HG02763 (cell line): Measurements from ENCODE around the gene VSIG10.
"Not testable (repeated sequence)": the region's sequence is repeated elsewhere in the genome, so short reads cannot be mapped to it uniquely, and the experiment has no call there.

Source experiments
- ATAC-seq: cut with Tn5 transposase; IDR thresholded peaks from one replicate; pipeline ENCODE4 v1.9.1; 2021; ENCODE audit warnings: mild to moderate bottlenecking, moderate library complexity; ENCODE audit not compliant: unreplicated experiment

Gene VSIG10, protein sequence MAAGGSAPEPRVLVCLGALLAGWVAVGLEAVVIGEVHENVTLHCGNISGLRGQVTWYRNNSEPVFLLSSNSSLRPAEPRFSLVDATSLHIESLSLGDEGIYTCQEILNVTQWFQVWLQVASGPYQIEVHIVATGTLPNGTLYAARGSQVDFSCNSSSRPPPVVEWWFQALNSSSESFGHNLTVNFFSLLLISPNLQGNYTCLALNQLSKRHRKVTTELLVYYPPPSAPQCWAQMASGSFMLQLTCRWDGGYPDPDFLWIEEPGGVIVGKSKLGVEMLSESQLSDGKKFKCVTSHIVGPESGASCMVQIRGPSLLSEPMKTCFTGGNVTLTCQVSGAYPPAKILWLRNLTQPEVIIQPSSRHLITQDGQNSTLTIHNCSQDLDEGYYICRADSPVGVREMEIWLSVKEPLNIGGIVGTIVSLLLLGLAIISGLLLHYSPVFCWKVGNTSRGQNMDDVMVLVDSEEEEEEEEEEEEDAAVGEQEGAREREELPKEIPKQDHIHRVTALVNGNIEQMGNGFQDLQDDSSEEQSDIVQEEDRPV

DNA sequence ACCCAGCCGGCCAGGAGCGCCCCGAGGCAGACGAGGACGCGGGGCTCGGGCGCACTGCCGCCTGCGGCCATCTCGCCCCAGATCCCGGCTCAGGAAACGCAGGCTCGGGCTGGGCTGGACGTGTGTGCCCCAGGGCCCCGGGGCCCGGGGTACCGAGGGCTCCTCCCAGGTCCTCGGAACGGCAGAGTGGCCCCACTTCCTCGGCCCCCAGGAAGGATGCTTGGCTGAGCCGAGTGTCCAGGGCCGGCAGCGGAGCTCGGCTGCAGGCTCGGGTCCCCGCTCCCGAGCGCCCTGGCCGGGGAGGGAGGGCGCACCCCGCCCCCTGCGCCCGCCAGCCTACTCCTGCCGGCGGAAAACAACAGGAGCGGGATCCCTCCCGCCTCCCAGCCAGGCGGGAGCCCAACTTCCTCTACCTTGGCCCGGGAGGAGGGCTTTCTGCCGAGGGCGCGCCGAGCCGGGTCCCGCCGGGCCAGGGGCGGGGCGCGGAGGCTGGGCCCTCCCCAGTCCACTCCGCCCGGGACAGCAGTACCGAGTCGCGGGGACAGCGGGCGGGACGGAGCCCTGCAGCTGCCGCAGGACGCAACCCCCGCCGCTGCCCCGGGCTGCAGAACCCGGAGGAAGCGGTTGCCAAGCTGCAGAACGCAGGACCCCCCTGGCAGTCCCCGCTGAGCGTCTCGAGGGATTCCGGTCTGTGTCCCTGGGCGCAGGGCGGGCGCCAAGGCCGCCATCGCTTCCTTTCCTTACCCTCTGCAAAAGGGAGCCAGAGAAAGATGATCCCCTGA is at the start of gene VSIG10:
Gene VSIG10 (minus strand): TSS at position 411 of the 782 bp plus-strand sequence. CDS start 340 bp downstream, at position 71.
- ATAC-seq, result no peak

DNA sequence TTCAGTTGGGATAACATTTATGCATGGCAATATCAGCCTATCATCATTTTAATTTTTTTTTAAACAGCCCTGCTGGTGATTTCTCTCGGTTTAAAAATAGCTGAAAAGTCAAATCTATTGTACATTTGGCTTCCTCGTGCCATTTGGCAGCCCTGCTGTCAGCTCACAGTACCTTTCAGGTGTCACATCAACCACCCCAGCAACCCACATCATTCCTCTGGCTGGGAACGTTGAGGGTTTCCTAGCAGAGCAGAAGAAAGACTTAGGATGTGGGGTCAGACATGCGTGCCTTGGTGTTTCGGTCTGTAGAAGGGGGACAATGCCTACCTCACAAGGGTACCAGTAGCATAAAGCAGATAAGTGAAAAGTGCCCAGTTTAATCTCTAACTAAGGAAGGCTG is 47.9 kb upstream of the VSIG10 start:
- ATAC-seq, result no peak

- ATAC-seq, result no peak
Observed at GRCh38 chr12:118150625-118151024, 46.8 kb upstream of the VSIG10 start.

- ATAC-seq, result no peak
Observed at GRCh38 chr12:118148287-118148686, 44.5 kb upstream of the VSIG10 start.

- no peak for ATAC-seq
Observed at GRCh38 chr12:118145798-118146156, 42.0 kb upstream of the VSIG10 start.

DNA sequence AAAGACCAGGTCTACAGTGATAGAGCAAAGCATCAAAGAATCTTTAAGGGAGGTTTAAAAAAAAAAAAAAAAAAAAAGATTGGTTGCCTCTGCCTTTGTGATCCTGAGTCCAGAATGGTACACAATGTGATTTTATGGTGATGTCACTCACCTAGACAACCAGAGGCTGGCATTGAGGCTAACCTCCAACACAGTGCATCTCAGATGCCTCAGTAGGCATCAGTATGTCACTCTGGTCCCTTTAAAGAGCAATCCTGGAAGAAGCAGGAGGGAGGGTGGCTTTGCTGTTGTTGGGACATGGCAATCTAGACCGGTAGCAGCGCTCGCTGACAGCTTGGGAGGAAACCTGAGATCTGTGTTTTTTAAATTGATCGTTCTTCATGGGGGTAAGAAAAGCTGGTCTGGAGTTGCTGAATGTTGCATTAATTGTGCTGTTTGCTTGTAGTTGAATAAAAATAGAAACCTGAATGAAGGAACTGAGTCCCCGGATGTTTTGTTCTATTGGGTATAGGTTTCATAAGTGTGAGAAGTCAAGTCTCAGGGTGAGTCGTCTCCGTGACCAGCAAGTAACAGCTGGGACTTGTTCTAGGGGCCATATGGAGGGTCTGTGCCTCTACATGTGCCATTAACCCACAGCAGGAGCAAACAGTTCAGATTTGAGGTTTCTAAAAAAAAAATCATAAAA is 41.4 kb upstream of the VSIG10 start:
- no peak for ATAC-seq

GRCh38 chr12:118144499-118144898 is 40.7 kb upstream of the VSIG10 start:
- ATAC-seq, result no peak

DNA sequence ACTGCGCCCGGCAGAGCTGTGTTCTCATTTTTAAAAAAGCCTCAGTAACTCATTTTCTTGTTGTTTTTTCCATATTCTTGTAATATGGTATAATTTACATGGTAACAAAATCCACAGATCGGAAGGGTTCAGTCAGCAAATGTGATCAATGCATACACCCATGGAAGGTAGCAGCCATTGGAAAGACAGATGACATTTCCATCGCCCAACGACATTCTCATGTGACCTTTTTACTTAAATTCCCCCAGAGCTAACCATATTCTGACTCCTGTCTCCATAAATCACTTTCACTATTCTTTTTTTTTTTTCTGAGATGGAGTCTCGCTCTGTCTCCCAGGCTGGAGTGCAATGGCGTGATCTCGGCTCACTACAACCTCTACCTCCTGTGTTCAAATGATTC is 37.0 kb upstream of the VSIG10 start:
- ATAC-seq, result no peak

DNA sequence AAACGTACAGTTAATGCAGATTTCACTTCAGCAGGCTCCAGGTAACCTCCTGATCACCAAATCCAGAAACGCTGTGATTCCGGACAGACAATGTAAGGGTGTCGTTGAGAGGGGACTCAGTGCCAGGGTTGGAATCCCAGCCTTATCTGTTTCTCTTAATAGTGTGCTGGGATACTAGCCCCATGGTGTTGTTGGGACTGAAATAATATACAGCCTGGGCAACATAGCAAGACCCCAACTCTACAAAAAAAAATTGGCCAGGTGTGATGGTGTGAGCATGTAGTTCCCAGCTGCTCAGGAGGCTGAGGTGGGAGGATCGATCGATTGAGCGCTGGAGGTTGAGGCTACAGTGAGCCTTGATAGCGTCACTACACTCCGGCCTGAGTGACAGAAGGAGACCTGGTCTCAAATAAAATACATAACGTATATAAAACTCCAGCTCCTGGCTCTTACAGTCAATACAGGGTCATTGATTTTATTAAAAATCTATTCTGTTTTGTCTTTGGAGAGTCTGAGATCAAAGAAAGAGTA is 33.4 kb upstream of the VSIG10 start:
- ATAC-seq, result no peak

DNA sequence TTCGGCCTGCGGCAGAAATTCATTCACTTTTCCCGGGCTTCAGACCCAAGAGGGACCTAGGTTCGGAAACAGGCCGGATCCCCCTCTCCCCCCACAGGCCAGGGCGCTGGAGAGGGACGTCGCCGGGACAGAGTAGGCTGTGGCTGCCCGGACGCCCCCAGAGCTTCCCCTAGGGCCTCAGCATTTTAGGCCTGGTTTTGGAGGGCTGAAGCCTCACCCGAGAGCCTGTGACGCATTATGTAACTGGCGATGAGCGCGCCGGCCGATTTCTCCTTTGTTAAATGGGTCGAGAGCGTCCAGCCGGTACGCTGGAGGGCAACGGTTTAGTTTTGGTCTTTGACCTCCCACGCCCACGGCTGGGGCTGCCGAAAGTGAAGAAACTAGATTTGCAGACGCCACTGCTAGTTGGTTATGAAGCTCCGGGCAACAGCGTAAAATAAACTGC is 32.8 kb upstream of the VSIG10 start:
- peak; percentile 25 for ATAC-seq

DNA sequence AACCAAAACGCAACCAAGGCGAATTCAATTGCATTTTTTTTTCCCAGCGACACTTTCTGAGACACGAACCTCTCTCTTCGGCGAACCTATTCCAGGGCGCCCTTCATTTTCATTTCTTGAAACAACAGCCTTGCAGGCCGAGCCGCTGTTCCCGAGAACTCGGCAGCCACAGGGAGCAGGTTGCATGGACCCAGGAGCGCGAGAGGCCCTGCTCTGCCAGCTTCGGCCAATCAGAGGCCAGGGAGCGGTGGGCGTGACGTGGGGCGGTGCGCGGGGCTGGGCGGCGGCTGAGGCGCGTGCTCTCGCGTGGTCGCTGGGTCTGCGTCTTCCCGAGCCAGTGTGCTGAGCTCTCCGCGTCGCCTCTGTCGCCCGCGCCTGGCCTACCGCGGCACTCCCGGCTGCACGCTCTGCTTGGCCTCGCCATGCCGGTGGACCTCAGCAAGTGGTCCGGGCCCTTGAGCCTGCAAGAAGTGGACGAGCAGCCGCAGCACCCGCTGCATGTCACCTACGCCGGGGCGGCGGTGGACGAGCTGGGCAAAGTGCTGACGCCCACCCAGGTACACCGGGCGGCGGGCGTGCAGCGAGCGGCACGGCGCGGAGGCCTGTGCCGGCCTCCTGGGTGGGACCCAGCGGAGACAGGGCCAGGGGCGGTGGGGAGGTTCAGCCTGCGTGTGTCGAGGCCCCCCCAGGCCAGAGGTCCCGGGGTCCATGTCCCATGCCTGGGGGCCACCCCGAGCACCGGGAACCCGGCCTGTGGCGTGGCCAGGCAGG is 32.2 kb upstream of the VSIG10 start, which contains the start of gene PEBP1:
Gene PEBP1 (plus strand): TSS at position 337 of the 771 bp plus-strand sequence. CDS start 86 bp downstream, at position 423.
- peak; percentile 96 for ATAC-seq

DNA sequence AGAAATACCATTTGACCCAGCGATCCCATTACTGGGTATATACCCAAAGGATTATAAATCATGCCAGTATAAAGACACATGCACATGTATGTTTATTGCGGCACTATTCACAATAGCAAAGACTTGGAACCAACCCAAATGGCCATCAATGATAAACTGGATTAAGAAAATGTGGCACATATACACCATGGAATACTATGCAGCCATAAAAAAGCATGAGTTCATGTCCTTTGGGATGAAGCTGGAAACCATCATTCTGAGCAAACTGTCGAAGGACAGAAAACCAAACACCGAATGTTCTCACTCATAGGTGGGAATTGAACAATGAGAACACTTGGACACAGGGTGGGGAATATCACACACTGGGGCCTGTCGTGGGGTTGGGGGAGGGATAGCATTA is 25.6 kb upstream of the VSIG10 start:
- not testable (repeated sequence) for ATAC-seq

DNA sequence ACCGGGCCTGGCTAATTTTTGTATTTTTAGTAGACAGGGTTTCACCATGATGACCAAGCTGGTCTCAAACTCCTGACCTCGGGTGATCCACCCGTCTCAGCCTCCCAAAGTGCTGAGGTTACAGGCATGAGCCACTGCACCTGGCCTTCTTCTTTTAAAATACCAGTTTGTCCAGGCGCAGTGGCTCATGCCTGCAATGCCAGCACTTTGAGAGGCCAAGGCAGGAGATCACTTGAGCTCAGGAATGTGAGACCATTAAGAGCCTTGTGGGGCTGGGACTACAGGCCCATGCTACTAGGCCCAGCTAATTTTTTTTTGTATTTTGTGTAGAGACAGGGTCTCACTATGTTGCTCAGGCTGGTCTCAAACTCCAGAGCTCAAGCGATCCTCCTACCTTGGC is 24.1 kb upstream of the VSIG10 start:
- ATAC-seq, result no peak

- no peak for ATAC-seq
Observed at GRCh38 chr12:118126119-118126757, 22.4 kb upstream of the VSIG10 start.

DNA sequence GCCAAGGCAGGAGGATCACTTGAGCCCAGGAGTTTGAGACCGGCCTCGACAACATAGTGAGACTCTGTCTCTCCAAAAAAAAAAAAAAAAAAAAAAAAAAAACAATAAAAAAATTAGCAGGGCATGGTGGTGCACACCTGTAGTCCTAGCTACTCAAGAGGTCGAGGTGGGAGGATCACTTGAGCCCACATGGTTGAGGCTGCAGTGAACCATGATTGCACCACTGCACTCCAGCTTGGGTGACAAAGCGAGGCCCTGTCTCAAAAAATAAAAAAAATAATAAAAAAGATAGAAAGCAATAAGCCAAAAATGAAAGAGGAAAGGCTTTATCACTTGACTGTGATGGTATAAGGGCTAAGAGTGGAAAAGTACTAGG is 21.9 kb upstream of the VSIG10 start:
- ATAC-seq, result no peak

DNA sequence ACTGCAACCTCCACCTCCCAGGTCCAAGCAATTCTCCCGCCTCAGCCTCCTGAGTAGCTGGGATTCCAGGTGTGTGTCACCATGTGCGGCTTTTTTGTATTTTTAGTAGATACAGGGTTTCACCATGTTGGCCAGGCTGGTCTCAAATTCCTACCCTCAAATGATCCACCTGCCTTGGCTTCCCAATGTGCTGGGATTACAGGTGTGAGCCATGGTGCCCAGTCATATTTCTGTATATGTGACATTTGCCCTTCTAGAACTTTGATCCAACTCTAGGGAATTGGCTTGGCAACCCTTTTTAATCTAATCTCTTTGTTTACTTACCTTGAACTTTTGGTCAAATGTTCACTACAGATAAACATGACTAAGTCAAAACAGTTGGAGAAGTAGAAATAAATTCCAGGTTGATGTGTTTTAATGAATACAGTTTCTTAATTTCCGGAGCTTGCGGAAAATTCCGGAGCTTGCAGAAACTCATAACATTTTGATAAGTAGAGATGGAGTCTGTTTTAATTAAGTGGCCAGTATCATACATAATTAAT is 20.6 kb upstream of the VSIG10 start:
- ATAC-seq, result no peak

DNA sequence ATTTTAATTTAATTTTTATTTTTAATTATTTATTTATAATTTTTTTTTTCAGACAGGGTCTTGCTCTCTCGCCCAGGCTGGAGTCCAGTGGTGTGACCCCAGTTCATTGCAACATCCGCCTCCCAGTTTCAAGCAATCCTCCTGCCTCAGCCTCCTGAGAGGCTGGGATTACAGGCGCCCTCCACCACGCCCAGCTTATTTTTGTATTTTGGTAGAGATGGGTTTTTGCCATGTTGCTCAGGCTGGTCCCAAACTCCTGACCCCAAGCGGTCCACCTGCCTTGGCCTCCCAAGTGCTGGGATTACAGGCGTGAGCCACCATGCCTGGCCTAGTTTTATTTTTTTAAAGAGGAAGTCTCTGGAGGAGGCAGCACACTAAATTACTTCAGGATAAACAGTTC is 18.5 kb upstream of the VSIG10 start:
- ATAC-seq, result no peak

DNA sequence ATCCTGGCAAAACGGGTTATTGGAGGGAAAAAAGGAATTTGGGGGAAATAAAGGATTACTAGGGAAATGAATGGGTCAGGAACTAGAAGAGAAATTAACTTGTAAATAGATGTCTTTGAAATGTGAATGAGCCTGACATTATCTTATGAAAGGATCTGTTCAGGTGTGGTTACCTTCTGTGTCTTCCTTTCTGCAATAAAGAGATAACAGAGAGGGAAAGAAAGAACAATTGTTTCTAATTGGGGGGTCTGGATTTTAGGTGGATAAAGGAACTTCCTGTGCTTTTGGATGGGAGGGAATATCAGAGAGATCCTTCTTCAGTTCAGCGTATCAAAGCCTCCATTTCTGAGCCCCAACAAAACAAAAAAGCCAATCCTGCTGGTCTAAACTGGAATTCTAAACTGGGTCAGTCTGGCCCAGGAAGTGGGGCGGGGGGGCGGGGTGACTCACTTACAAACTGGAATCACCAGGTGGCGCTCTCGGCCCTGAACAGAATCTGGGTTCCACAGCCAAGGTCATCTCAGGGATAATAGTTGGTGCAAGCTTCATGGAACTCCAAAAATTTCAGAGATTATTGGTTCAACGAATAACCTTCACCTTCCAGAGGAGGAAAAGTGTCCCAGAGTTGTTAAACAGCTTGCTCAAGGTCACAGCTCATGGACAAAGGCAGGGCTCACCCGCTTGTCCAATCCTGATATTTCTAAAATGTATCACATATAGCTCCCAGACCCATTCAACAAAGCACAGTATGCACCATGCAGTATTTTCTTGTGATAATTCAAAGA is 17.0 kb upstream of the VSIG10 start:
- no peak for ATAC-seq

DNA sequence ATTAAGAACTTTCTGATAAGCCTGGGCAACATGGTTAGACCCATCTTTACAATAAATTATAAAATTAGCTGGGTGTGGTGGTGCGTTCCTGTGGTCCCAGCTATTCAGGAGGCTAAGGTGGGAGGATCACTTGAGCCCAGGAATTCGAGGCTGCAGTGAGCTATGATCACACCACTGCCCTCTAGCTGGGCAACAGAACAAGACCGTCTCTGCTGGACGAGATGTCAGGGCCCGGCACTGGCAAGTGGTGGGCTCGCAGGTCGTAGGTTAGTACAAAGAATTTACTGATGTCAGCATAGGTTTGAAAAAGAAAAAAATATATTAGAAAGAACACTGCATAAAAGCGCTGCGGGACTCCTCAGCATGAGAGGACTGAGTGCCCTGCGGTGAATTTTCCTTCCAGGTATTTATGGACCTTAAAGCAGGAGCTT is 15.7 kb upstream of the VSIG10 start:
- ATAC-seq, result no peak
